Measurements from ENCODE around the gene CRTAP. TPM values are rescaled to one million over a fixed set of nuclear protein-coding genes. Genes with fewer than 3 reads are reported as not detected.

CRTAP gene
- total RNA-seq, 1 donor from 2014 or later, result 127 TPM

- no peak overlapping the region for H3K4me2 ChIP-seq
- no peak overlapping the region for H3K4me3 Mint-ChIP-seq
- H3K27me3 Mint-ChIP-seq (ENCODE audit: insufficient read depth, low read depth), result no peaks in the 10 kb centered on the region
- TF ChIP-seq CTCF (IDR thresholded peaks at IDR 0.05) (no peak), EZH2phosphoT487 (IDR thresholded peaks at IDR 0.05) (no peak), EZH2 (IDR thresholded peaks at IDR 0.05) (no peak)
- no peaks in the 10 kb centered on the region for H3K4me1 Mint-ChIP-seq
- H3K9me3 Mint-ChIP-seq, result no peaks in the 10 kb centered on the region
- H3K27ac Mint-ChIP-seq, result no peak overlapping the region
- H3K36me3 ChIP-seq, result no peaks in the 10 kb centered on the region
- H3K9me3 ChIP-seq (ENCODE audit: low read depth), result no peaks in the 10 kb centered on the region
- H3K9ac ChIP-seq, result no peak overlapping the region
- H3K27ac ChIP-seq, result no peak overlapping the region
- H3K36me3 Mint-ChIP-seq, result no peaks in the 10 kb centered on the region
- H3K4me1 ChIP-seq, result no peaks in the 10 kb centered on the region
- no peaks in the 10 kb centered on the region for H3K27me3 ChIP-seq
- no peaks in the 10 kb centered on the region for H4K20me1 ChIP-seq (ENCODE audit: low read depth)
- H3K79me2 ChIP-seq (ENCODE audit: low read depth), result no peaks in the 10 kb centered on the region
- DNase-seq (ENCODE audit: low spot score), result no peak
- H3K4me3 ChIP-seq, result no peak overlapping the region
- H3F3A ChIP-seq (ENCODE audit: low read depth), result no peaks in the 10 kb centered on the region
- no peak overlapping the region for H2AFZ ChIP-seq (replicated peaks)
Observed at GRCh38 chr3:33184863-33185262, 71.0 kb downstream of the CRTAP start.

- Histone ChIP-seq H3K27ac (no peak overlapping the region), H3K79me2 (ENCODE audit: low read depth) (no peaks in the 10 kb centered on the region), H3K4me3 (no peak overlapping the region), H3K9me3 (ENCODE audit: low read depth) (no peaks in the 10 kb centered on the region), H3K36me3 (no peaks in the 10 kb centered on the region), H3K27me3 (no peaks in the 10 kb centered on the region), H3K4me1 (no peaks in the 10 kb centered on the region), H2AFZ (replicated peaks) (no peak overlapping the region), H4K20me1 (ENCODE audit: low read depth) (no peaks in the 10 kb centered on the region), H3K4me2 (no peak overlapping the region), H3K9ac (no peak overlapping the region), H3F3A (ENCODE audit: low read depth) (no peaks in the 10 kb centered on the region)
- Mint-ChIP-seq H3K9me3 (no peaks in the 10 kb centered on the region), H3K27me3 (ENCODE audit: insufficient read depth, low read depth) (no peaks in the 10 kb centered on the region), H3K36me3 (no peaks in the 10 kb centered on the region), H3K4me3 (no peak overlapping the region), H3K4me1 (no peaks in the 10 kb centered on the region), H3K27ac (no peak overlapping the region)
- DNase-seq (ENCODE audit: low spot score), result no peak
- no peak for TF ChIP-seq CTCF (IDR thresholded peaks at IDR 0.05)
- no peak for TF ChIP-seq EZH2phosphoT487 (IDR thresholded peaks at IDR 0.05)
- no peak for TF ChIP-seq EZH2 (IDR thresholded peaks at IDR 0.05)
Observed at GRCh38 chr3:33186524-33187367, 72.9 kb downstream of the CRTAP start.

GRCh38 chr3:33187368-33187634 is 73.5 kb downstream of the CRTAP start:
- no peaks in the 10 kb centered on the region for H3K4me1 ChIP-seq
- Mint-ChIP-seq H3K27ac (no peak overlapping the region), H3K9me3 (no peaks in the 10 kb centered on the region), H3K4me1 (no peaks in the 10 kb centered on the region), H3K27me3 (ENCODE audit: insufficient read depth, low read depth) (no peaks in the 10 kb centered on the region), H3K36me3 (no peaks in the 10 kb centered on the region), H3K4me3 (no peak overlapping the region)
- no peak for DNase-seq (ENCODE audit: low spot score)
- H3K4me3 ChIP-seq, result no peak overlapping the region
- no peaks in the 10 kb centered on the region for H3K79me2 ChIP-seq (ENCODE audit: low read depth)
- H3K4me2 ChIP-seq, result no peak overlapping the region
- TF ChIP-seq CTCF (IDR thresholded peaks at IDR 0.05), result no peak
- TF ChIP-seq EZH2phosphoT487 (IDR thresholded peaks at IDR 0.05), result no peak
- TF ChIP-seq EZH2 (IDR thresholded peaks at IDR 0.05), result no peak
- H3K27me3 ChIP-seq, result no peaks in the 10 kb centered on the region
- H3K9ac ChIP-seq, result no peak overlapping the region
- H4K20me1 ChIP-seq (ENCODE audit: low read depth), result no peaks in the 10 kb centered on the region
- H3K27ac ChIP-seq, result no peak overlapping the region
- no peak overlapping the region for H2AFZ ChIP-seq (replicated peaks)
- H3K9me3 ChIP-seq (ENCODE audit: low read depth), result no peaks in the 10 kb centered on the region
- no peaks in the 10 kb centered on the region for H3K36me3 ChIP-seq
- no peaks in the 10 kb centered on the region for H3F3A ChIP-seq (ENCODE audit: low read depth)

Measured in neural progenitor cell (in vitro differentiated cells).